ENCODE results near the gene DGUOK.
A peak's percentile ranks its signal among the peaks of the same experiment; 100 is the strongest.
"Not testable (repeated sequence)": the region's sequence is repeated elsewhere in the genome, so short reads cannot be mapped to it uniquely, and the experiment has no call there.

DGUOK gene

GRCh38 chr2:73926493-73927327 lies at the start of gene DGUOK:
Gene DGUOK, plus strand, starts transcription at chr2:73926880. Its CDS starts 31 bp downstream, at chr2:73926911.
- peak; percentile 99 for DNase-seq (ENCODE audit: low spot score)

- DNase-seq (ENCODE audit: low spot score), result peak; percentile 4
These were observed 49.4 kb upstream of the DGUOK start for GRCh38 chr2:73877071-73877802.

GRCh38 chr2:73877984-73878383 lies 48.7 kb upstream of the DGUOK start:
- not testable (repeated sequence) for DNase-seq (ENCODE audit: low spot score)

GRCh38 chr2:73885406-73885805 lies 41.3 kb upstream of the DGUOK start:
- no peak for DNase-seq (ENCODE audit: low spot score)

GRCh38 chr2:73886357-73886756 lies 40.3 kb upstream of the DGUOK start:
- DNase-seq (ENCODE audit: low spot score), result no peak

GRCh38 chr2:73887596-73888353 lies 38.9 kb upstream of the DGUOK start:
- DNase-seq (ENCODE audit: low spot score), result not testable (repeated sequence)

GRCh38 chr2:73888388-73888787 lies 38.3 kb upstream of the DGUOK start:
- no peak for DNase-seq (ENCODE audit: low spot score)

- DNase-seq (ENCODE audit: low spot score), result no peak
These were observed 37.5 kb upstream of the DGUOK start for GRCh38 chr2:73889206-73889605.

- DNase-seq (ENCODE audit: low spot score), result no peak
These were observed 36.2 kb upstream of the DGUOK start for GRCh38 chr2:73890301-73891092.

- DNase-seq (ENCODE audit: low spot score), result no peak
These were observed 35.3 kb upstream of the DGUOK start for GRCh38 chr2:73891276-73891901.

- DNase-seq (ENCODE audit: low spot score), result no peak
These were observed 33.9 kb upstream of the DGUOK start, which contains the start of gene ACTG2 for GRCh38 chr2:73892631-73893329. Gene ACTG2, plus strand, starts transcription at chr2:73893008. Its CDS starts 8,304 bp downstream, at chr2:73901312.

GRCh38 chr2:73893764-73894474 lies 32.8 kb upstream of the DGUOK start:
- DNase-seq (ENCODE audit: low spot score), result no peak

- DNase-seq (ENCODE audit: low spot score), result no peak
These were observed 32.2 kb upstream of the DGUOK start for GRCh38 chr2:73894475-73894850.

- DNase-seq (ENCODE audit: low spot score), result no peak
These were observed 31.8 kb upstream of the DGUOK start for GRCh38 chr2:73894877-73895276.

GRCh38 chr2:73895473-73895872 lies 31.2 kb upstream of the DGUOK start:
- DNase-seq (ENCODE audit: low spot score), result no peak

GRCh38 chr2:73896362-73897239 lies 30.1 kb upstream of the DGUOK start:
- DNase-seq (ENCODE audit: low spot score), result no peak

- no peak for DNase-seq (ENCODE audit: low spot score)
These were observed 29.5 kb upstream of the DGUOK start for GRCh38 chr2:73897240-73897583.

- DNase-seq (ENCODE audit: low spot score), result no peak
These were observed 28.7 kb upstream of the DGUOK start for GRCh38 chr2:73897934-73898333.

- DNase-seq (ENCODE audit: low spot score), result no peak
These were observed 26.8 kb upstream of the DGUOK start for GRCh38 chr2:73899801-73900336.
